HepG2 (cell line): ENCODE results near the gene BBOX1.

ENCODE experiments used
- CHD4 ChIP-seq: fragments of 200-600 bp; sonication (generic); IDR thresholded peaks from 2 replicates; pipeline ENCODE4 v1.7.0; 2017; ENCODE audit warnings: mild to moderate bottlenecking, low read length, borderline replicate concordance
- CTCF ChIP-seq: sonication (generic); formaldehyde crosslinking; IDR thresholded peaks from 2 replicates; pipeline ENCODE4 v1.5.0; 2020; ENCODE audit warnings: mild to moderate bottlenecking, missing genetic modification reagents, moderate library complexity
- KAT7 ChIP-seq: IDR thresholded peaks from 2 replicates; pipeline ENCODE4 v1.6.1; 2018; ENCODE audit warnings: borderline replicate concordance, missing compliant biosample characterization
- MAX ChIP-seq: IDR thresholded peaks from 2 replicates; pipeline ENCODE4 v1.6.1; 2012; ENCODE audit warnings: inconsistent platforms
- POLR2A ChIP-seq, 2 experiments: IDR thresholded peaks; 2 replicates each; pipeline ENCODE4 v1.6.1; 2011; ENCODE audit warnings: low read depth in 2 of 2, low read length in 2 of 2, mild to moderate bottlenecking in 1 of 2, moderate library complexity in 1 of 2; ENCODE audit not compliant: insufficient read depth in 1 of 2
- RFX5 ChIP-seq: IDR thresholded peaks from 2 replicates; pipeline ENCODE4 v1.6.1; 2011; ENCODE audit warnings: low read depth, low read length, improper control_type of control experiment
- ZBTB33 ChIP-seq: sonication (generic); formaldehyde crosslinking; IDR thresholded peaks from 2 replicates; pipeline ENCODE4 v1.4.0; 2020; ENCODE audit warnings: missing genetic modification reagents
- ZFP37 ChIP-seq: sonication (generic); formaldehyde crosslinking; IDR thresholded peaks from 2 replicates; pipeline ENCODE4 v1.4.0; 2020; ENCODE audit warnings: missing genetic modification reagents, borderline replicate concordance
- ZNF331 ChIP-seq: sonication (generic); formaldehyde crosslinking; IDR thresholded peaks from 2 replicates; pipeline ENCODE4 v1.4.0; 2020; ENCODE audit warnings: missing genetic modification reagents
- TF ChIP-seq, protein P1 (sequence below), 2 experiments: sonication (generic) in 1 of 2; formaldehyde crosslinking in 1 of 2; IDR thresholded peaks; 2 replicates each; pipeline versions ENCODE4 v1.5.1 to v1.6.1; 2011 to 2020; ENCODE audit warnings: borderline replicate concordance in 1 of 2, low read depth in 1 of 2, low read length in 1 of 2, mild to moderate bottlenecking in 1 of 2, missing genetic modification reagents in 1 of 2, moderate library complexity in 1 of 2

DNA sequence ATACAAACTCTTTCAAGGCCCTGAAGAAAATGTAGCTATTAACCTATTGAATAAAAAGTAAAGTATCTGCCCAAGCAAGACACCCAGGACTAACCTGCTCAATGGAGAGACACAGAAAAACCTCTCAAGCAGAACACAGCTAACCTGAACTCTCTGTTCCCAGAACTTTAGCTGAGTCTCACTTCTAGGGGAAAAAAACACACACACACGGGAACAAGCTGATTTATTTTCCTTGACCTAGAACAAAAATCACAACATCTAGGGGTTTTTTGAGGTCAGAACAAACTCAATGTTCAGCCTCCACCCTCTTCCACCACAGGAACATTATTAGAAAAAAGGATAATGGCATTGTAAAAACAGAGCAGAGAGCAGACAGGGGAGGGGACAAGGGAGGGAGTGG is 121.6 kb downstream of the BBOX1 start:
- TF ChIP-seq KAT7 (no peak), ZFP37 (no peak), CTCF (CRISPR knock-in tag) (no peak), ZNF331 (CRISPR knock-in tag) (no peak), CHD4 (no peak), POLR2A (IDR thresholded peaks at IDR 0.05; ENCODE audit: insufficient read depth in 1 of 2, low read depth in 2 of 2, low read length in 2 of 2) (no peak), RFX5 (no peak), MAX (no peak), ZBTB33 (CRISPR knock-in tag) (no peak)
- TF ChIP-seq, protein P1, sequence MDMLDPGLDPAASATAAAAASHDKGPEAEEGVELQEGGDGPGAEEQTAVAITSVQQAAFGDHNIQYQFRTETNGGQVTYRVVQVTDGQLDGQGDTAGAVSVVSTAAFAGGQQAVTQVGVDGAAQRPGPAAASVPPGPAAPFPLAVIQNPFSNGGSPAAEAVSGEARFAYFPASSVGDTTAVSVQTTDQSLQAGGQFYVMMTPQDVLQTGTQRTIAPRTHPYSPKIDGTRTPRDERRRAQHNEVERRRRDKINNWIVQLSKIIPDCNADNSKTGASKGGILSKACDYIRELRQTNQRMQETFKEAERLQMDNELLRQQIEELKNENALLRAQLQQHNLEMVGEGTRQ (IDR thresholded peaks at IDR 0.05; ENCODE audit: low read depth, low read length): no peak
- TF ChIP-seq, protein P1 (CRISPR knock-in tag; IDR thresholded peaks at IDR 0.05; ENCODE audit: borderline replicate concordance): no peak
